Measurements from ENCODE around the gene AMFR.

Gene AMFR

DNA sequence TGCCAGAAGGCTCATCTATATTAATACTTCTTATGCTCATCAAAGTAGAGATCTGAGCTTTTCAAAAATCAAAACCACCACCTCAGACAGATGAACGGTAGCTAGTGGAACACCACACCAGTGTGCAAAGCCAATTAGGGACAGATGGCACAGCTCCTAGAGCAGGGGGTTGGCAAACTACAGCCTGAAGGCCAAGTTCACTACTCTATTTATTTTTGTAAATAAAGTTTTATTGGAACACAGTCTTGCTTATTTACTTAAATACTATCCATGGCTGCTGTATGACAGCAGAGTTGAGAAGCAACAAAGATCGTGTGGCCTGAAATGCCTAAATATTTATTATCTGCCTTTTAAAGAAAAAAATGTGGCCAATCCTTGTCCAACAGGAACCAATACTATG, 56.8 kb downstream of the AMFR start:
- no peak for TF ChIP-seq ZNF274 (IDR thresholded peaks at IDR 0.05; ENCODE audit: low read depth, low read length)
- H3K4me3 ChIP-seq (ENCODE audit: low read length) = no peak overlapping the region

DNA sequence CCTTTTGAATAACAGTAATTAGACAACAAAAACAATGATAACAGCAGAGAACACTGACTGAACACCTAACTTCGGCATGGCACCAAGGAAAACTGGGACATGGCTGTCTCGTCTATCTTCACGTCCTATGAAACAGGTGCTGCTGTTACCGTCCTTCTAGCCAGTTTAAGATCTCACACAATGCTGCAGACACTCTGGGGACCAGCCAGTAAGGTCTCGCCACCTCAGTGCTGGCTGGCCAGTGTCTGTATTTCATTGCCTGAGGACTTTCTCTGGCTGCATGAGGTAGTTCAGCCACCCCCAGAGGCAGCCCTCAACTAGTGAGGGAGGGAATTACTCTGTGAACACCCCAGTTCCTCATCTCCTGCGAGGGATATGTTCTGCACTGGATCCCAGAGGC, 57.6 kb downstream of the AMFR start:
- TF ChIP-seq ZNF274 (IDR thresholded peaks at IDR 0.05; ENCODE audit: low read depth, low read length) = no peak
- no peak overlapping the region for H3K4me3 ChIP-seq (ENCODE audit: low read length)

DNA sequence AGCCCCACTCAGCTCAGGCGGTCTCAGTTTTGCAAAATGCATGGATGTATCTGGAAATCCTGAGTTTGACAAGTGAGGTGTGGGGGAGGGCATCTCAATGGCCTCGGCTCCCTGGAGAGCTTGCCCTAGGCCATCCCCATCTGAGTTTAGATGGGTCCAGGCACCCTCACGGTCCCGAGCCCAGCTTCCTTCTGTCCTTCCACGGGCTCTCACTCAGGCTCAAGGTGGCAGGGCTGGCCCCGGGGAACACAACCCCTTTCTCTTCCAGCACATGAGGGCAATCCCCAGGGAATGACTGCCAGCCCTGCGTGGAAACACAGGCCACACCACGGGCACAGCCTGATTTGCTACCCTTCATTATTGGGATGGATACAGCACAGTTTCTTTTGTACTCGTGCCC, 58.4 kb downstream of the AMFR start:
- no peak overlapping the region for H3K4me3 ChIP-seq (ENCODE audit: low read length)
- no peak for TF ChIP-seq ZNF274 (IDR thresholded peaks at IDR 0.05; ENCODE audit: low read depth, low read length)

DNA sequence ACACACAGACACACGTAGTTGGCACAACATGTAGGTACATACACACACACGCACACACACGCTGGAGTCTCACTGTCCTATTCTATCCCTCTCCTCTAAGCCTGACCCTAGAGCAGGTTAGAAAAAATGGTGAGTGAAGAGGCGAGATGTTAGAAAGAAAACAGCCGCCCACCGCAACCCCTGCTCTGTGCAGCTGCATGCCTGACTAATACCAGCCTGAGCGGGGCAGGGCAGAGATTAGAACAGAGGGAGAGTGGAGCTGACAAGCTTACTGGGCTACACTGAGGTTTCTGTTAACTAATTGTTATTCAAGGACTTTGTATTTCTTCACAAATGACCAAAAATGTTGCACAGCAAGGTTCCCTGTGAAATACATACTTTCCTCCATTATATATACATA, 59.8 kb downstream of the AMFR start:
- no peak overlapping the region for H3K4me3 ChIP-seq (ENCODE audit: low read length)
- no peak for TF ChIP-seq ZNF274 (IDR thresholded peaks at IDR 0.05; ENCODE audit: low read depth, low read length)

DNA sequence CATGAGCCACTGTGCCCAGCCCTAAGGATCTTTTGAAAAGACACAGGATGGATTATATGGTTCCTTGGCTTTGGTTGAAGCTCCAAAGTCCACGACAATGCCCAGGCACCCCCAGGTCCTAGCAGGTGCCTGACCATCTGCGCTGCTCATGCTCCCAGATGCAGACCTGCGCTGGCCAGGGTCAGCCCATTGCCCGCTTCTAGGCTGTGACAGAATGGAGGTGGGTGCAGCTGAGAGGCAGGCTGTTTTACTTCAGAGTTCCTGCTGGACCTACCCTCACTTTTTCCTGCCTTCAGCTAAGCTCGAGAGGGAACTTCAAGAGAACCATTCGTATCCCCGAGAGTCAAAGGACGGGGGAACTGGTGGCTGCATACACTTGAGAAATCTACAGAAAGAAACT, 60.5 kb downstream of the AMFR start:
- no peak for TF ChIP-seq ZNF274 (IDR thresholded peaks at IDR 0.05; ENCODE audit: low read depth, low read length)
- no peak overlapping the region for H3K4me3 ChIP-seq (ENCODE audit: low read length)

DNA sequence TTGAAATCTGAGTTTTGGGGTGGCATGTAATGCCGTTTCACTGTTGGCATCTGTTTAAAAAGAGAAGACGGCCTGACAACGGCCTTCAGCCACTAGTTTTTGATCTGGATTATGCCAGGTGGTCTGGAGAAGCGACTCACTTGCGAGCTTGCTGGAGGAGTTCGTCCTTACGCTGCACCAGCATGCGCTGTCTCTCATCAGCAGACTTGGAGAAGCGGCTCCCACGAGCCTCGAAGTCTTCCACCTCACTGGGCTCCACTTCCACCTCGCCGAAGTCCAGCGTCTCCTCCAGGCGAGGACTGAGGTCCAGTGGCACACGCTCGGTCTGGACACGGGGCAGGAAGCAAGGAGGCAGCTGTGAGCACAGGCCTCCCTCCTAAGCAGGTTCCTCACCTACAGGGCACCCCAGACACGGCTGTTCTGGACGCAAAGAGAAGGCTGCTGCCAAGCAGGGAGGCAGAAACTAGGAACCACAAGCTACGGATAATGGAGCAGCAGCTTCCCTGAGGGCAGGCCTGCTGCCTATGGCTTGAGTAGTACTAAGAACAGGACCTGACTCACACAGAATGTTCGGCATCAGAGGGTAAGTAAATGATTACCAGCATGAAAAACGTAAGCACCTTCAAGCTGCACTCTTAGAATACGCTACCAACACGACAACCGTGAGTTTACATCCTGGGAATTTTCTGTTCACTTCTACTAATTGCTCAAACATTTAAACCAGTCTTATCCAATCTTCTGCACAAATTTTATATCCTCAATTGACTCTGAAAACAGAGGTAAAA, 61.4 kb downstream of the AMFR start:
- TF ChIP-seq ZNF274 (IDR thresholded peaks at IDR 0.05; ENCODE audit: low read depth, low read length) = no peak
- no peak overlapping the region for H3K4me3 ChIP-seq (ENCODE audit: low read length)

DNA sequence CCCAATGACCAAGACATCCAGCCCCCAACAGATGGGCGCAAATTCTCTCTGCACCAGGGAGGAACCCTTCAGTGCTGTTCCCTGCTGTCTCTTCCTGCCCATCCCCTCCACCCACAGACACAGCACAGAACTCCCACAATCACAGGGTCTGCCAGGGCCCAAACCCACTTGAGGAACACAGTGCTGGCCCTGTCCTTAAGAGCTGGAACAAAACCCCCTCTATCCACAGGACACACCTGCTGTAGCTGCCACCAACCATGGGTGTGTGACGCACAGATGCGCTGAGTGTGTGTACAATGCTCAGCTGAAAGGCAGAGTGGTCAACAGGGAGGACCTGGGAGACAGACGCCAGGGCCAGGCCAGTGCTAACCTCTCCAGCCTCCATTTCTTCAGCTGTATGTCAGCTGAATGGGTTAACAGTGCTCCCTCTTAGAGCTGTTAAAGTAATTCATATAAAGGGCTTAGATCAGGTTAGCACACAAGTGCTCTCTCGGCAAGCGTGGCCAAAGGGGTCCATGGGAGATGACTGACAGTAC, 62.1 kb downstream of the AMFR start:
- no peak overlapping the region for H3K4me3 ChIP-seq (ENCODE audit: low read length)
- TF ChIP-seq ZNF274 (IDR thresholded peaks at IDR 0.05; ENCODE audit: low read depth, low read length) = no peak

DNA sequence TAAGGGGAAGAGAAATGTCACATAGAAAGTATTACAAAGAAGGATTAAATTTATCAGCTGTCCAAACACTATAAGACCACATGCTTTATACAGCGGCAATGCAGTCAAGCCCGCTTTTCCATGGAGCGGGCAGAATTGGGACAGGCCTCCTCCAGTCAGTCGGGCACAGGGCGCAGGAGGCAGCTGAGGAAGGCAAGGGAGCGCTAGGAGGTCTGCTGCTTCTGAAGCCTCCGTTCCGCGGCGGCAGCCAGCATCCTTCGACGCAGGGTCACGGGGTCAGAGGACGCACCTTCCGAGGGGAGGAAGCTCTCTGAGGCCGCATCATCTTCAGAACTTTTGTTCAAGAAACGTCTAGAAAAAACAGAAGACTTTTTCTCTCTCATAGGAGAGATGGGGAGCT, 62.6 kb downstream of the AMFR start:
- TF ChIP-seq ZNF274 (IDR thresholded peaks at IDR 0.05; ENCODE audit: low read depth, low read length) = no peak
- no peak overlapping the region for H3K4me3 ChIP-seq (ENCODE audit: low read length)

DNA sequence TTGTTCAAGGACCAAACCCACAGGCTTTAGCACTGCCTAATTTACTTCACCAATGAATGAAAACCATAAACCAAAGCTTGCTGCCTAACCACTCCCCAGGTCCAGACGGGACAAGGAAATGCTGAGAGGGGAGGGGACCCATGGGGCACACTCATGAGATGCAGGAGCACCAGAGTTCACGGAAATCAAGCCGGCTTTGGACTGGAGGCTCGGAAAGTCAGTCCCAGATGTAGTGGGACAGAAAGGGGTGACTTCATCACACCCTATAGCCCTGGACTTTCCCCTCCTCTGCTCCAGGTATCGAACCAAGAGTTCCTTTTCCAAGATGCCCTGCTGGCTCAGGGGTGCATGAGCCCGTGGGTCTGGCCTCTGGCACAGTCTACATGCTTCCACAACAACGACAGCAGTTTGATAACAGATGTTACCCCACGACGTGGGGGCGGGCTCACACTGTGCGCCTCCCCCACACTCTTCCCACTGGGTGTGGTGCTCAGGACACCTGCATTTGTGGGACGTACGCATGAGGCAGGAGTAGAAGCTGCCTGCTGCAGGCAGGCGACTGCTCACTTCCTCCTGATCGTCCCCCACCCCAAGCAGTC, 63.2 kb downstream of the AMFR start:
- H3K4me3 ChIP-seq (ENCODE audit: low read length) = no peak overlapping the region
- TF ChIP-seq ZNF274 (IDR thresholded peaks at IDR 0.05; ENCODE audit: low read depth, low read length) = no peak

DNA sequence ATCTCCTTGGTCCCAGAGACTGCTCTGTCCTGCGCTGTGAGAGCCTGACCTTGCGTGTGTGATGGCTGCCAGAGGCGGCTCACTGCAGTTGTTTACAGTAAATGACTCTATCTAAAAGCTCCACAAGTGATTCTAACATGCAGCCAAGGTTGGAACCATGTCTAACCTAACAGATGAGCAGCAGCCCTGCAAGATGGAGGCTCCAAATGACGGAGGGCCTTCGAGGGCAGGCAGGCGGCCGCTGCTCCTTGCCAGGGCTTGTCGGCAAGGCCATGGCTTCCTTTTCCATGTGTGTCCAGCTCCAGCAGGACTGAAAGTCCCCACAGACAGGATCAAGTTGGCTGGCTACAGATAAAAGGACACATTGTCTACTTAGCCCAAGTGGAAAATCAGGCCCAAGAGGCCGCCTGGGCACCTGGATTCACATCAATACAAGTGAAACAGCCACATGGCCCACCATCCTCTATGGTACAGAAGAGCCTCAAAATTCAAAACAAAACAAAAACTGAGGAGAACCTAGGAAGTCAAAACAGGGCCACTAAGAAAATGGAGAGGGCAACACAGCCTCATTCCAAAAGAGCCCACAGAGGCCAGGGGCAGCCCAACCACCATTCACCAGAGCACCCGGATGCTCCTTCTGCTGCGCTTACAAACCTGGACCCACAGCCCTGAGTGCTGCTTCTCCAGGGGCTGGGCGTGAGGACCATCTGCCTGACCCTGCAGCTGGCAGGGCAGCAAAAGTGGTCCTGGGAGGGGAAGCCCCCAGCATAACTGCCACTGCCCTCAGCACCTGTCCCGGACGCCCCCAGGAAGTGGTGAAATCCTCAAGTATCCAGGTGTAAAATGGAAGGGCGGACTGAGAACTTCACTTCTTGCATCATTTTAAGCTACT, 65.0 kb downstream of the AMFR start:
- TF ChIP-seq ZNF274 (IDR thresholded peaks at IDR 0.05; ENCODE audit: low read depth, low read length) = no peak
- H3K4me3 ChIP-seq (ENCODE audit: low read length) = no peak overlapping the region

DNA sequence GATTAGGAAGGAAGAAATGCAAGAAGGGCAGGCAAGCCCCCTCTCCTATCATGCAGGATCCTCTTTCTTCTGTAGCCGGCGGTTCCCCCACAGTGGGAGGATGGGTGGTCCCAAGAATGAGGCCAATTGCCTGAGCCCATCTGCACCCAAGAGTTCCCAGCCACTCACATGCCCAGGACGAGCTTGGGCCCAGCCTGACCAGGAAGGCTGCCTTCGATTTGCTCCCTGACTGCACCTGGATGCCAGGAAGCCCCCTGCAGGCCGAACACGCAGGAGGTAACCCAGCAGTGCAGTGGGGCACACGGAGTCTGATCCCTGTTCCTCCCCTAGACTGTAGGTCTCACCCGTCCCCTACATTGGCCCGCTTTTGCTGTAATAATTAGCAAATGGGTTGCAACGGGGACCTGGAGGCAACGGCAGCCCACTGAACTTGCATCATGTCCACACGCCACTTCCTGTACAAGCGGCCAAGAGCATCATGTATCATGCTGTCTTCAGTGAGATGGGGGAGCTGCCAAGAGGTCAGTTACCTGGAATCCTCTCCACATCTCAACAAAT, 67.5 kb downstream of the AMFR start:
- no peak for TF ChIP-seq ZNF274 (IDR thresholded peaks at IDR 0.05; ENCODE audit: low read depth, low read length)
- H3K4me3 ChIP-seq (ENCODE audit: low read length) = no peak overlapping the region

DNA sequence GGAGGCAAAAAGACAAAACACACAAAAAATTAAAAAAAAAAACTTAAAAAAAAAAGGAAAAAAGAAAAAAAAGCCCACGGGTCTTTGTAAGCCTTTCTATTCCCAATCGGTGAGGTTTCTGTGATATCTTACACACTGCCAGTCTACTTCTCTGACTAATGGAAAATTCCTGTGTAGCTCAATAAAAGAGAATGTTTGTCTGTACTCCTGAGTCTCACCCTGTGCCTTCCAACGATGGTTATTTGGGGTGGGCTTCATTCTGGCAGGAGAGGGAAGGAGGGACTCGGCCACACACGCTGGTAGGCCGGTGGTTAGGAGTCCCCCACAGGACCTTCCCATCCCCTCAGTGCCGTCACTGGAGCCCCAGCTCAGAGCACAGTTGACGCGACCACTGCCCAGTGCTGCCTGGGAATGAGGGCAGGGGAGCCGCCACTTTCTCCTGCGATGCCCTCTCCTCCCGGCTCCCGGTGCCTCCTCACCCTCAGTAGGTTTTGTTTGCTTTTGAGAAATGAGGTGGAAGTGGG, 68.0 kb downstream of the AMFR start:
- TF ChIP-seq ZNF274 (IDR thresholded peaks at IDR 0.05; ENCODE audit: low read depth, low read length) = no peak
- H3K4me3 ChIP-seq (ENCODE audit: low read length) = no peak overlapping the region; the same call in 1 of the 2 replicates

DNA sequence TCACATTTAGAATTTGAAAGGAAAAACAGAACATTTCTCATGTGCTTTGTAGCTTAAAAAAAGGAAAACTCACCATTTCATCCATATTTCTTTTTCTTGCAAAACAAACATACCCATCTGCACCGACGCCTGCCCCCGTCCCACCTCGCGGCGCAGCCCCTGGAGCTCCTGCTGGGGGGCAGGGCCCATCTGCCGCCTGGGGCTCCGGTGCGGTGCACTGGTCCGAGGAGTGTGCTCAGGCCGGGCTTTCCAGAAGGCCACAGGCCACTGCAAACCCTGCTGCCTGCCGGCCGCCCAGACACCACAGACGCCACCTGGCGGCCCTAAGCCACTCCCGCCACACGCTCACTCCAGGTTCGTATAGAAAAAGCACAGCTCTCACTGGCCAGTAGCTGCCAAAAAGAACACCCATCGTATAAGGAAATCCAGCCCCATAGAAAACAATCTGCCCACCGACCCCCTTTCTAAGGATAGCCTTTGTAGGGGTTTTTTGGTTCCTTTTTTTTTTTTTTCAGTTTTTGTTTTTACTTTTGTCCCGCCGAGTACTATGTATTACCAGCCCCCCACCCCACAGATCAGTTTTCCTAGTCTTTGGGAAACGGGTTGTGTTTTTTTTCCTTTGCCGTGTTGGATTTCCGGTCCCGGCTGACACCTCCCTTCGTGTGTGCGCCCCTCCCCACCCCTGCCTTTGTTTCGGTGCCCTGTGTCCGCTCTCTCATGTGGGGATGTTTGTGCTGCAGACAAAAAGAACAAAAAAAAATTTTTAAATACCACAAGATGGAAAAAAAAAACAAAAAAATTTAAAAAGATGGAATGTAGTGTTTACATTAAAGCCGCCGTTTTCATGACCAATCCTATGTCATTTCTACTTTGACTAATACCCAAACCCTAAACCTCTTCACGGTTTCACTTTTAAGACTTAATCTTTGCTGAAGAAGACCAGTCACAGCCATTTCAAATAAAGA, 68.8 kb downstream of the AMFR start:
- peak overlapping the region; percentile 67 for H3K4me3 ChIP-seq (ENCODE audit: low read length)
- TF ChIP-seq ZNF274 (IDR thresholded peaks at IDR 0.05; ENCODE audit: low read depth, low read length) = no peak
